ENCODE results near the gene ABLIM3.

Gene ABLIM3

GRCh38 chr5:149162401-149163084, 21.2 kb downstream of the ABLIM3 start:
- no peak overlapping the region for H3K4me3 ChIP-seq (ENCODE audit: low read depth in 1 of 2, low read length in 2 of 2)
- H3K27me3 ChIP-seq (ENCODE audit: low read depth, low read length): no peaks in the 10 kb centered on the region
- no peaks in the 10 kb centered on the region for H3K36me3 ChIP-seq (ENCODE audit: control insufficient read depth in 1 of 2, insufficient read depth in 2 of 2, low read length in 2 of 2)
- H3K27ac ChIP-seq (ENCODE audit: low read length): no peak overlapping the region
- H3K4me1 ChIP-seq (ENCODE audit: control insufficient read depth in 1 of 2, insufficient read depth in 2 of 2, low read length in 2 of 2): peaks cover 0 to 3% of the 10 kb centered on the region in 2 donors
- H3K9me3 ChIP-seq (ENCODE audit: control insufficient read depth in 1 of 2, low read length in 2 of 2): no peaks in the 10 kb centered on the region

- no peak overlapping the region for H3K27ac ChIP-seq (ENCODE audit: low read length)
- H3K4me3 ChIP-seq (ENCODE audit: low read depth in 1 of 2, low read length in 2 of 2): no peak overlapping the region
- H3K36me3 ChIP-seq (ENCODE audit: control insufficient read depth in 1 of 2, insufficient read depth in 2 of 2, low read length in 2 of 2): no peaks in the 10 kb centered on the region
- no peaks in the 10 kb centered on the region for H3K27me3 ChIP-seq (ENCODE audit: low read depth, low read length)
- no peaks in the 10 kb centered on the region for H3K9me3 ChIP-seq (ENCODE audit: control insufficient read depth in 1 of 2, low read length in 2 of 2)
- H3K4me1 ChIP-seq (ENCODE audit: control insufficient read depth in 1 of 2, insufficient read depth in 2 of 2, low read length in 2 of 2): peaks cover 0 to 3% of the 10 kb centered on the region in 2 donors
These were observed 23.4 kb downstream of the ABLIM3 start for GRCh38 chr5:149164731-149165130.

DNA sequence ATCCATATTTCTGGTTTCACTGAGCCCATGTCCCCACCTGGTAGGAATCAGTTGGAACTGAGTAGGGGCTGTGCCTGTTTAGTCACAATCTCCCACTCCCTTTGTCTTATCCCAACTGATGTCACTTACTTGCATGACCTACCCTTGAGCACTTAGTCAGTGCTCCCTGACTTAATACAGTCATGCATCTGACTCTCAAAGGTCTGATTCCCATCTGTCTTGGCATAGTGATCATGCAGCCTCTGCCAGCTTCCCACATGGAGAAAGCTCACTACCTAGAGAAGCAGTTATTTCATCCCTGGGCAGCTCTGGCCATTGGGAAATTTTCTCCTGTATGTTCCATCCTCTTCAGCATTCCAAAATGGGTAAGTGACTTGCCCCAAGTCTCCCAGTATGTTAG, 24.8 kb downstream of the ABLIM3 start:
- Histone ChIP-seq H3K4me1 (ENCODE audit: control insufficient read depth in 1 of 2, insufficient read depth in 2 of 2, low read length in 2 of 2) (no peaks in the 10 kb centered on the region), H3K4me3 (ENCODE audit: low read depth in 1 of 2, low read length in 2 of 2) (no peak overlapping the region), H3K36me3 (ENCODE audit: control insufficient read depth in 1 of 2, insufficient read depth in 2 of 2, low read length in 2 of 2) (no peaks in the 10 kb centered on the region)

GRCh38 chr5:149166591-149167100, 25.4 kb downstream of the ABLIM3 start:
- no peaks in the 10 kb centered on the region for H3K27me3 ChIP-seq (ENCODE audit: low read depth, low read length)
- H3K27ac ChIP-seq (ENCODE audit: low read length): no peak overlapping the region
- no peak overlapping the region for H3K4me3 ChIP-seq (ENCODE audit: low read depth in 1 of 2, low read length in 2 of 2)
- no peaks in the 10 kb centered on the region for H3K4me1 ChIP-seq (ENCODE audit: control insufficient read depth in 1 of 2, insufficient read depth in 2 of 2, low read length in 2 of 2)
- no peaks in the 10 kb centered on the region for H3K9me3 ChIP-seq (ENCODE audit: control insufficient read depth in 1 of 2, low read length in 2 of 2)
- H3K36me3 ChIP-seq (ENCODE audit: control insufficient read depth in 1 of 2, insufficient read depth in 2 of 2, low read length in 2 of 2): no peaks in the 10 kb centered on the region

More for the DNA sequence above, 24.8 kb downstream of the ABLIM3 start:
- H3K9me3 ChIP-seq (ENCODE audit: control insufficient read depth in 1 of 2, low read length in 2 of 2): no peaks in the 10 kb centered on the region
- H3K27ac ChIP-seq (ENCODE audit: low read length): no peak overlapping the region
- H3K27me3 ChIP-seq (ENCODE audit: low read depth, low read length): no peaks in the 10 kb centered on the region

GRCh38 chr5:149168276-149168906, 27.1 kb downstream of the ABLIM3 start:
- no peak overlapping the region for H3K4me3 ChIP-seq (ENCODE audit: low read depth in 1 of 2, low read length in 2 of 2)
- H3K4me1 ChIP-seq (ENCODE audit: control insufficient read depth in 1 of 2, insufficient read depth in 2 of 2, low read length in 2 of 2): no peaks in the 10 kb centered on the region
- no peak overlapping the region for H3K27ac ChIP-seq (ENCODE audit: low read length)
- H3K36me3 ChIP-seq (ENCODE audit: control insufficient read depth in 1 of 2, insufficient read depth in 2 of 2, low read length in 2 of 2): peaks cover 0 to 3% of the 10 kb centered on the region in 2 donors
- H3K9me3 ChIP-seq (ENCODE audit: control insufficient read depth in 1 of 2, low read length in 2 of 2): no peaks in the 10 kb centered on the region
- no peaks in the 10 kb centered on the region for H3K27me3 ChIP-seq (ENCODE audit: low read depth, low read length)

- Histone ChIP-seq H3K27ac (ENCODE audit: low read length) (no peak overlapping the region), H3K4me1 (ENCODE audit: control insufficient read depth in 1 of 2, insufficient read depth in 2 of 2, low read length in 2 of 2) (peaks cover 0 to 8% of the 10 kb centered on the region in 2 donors), H3K4me3 (ENCODE audit: low read depth in 1 of 2, low read length in 2 of 2) (no peak overlapping the region), H3K27me3 (ENCODE audit: low read depth, low read length) (no peaks in the 10 kb centered on the region), H3K9me3 (ENCODE audit: control insufficient read depth in 1 of 2, low read length in 2 of 2) (no peaks in the 10 kb centered on the region), H3K36me3 (ENCODE audit: control insufficient read depth in 1 of 2, insufficient read depth in 2 of 2, low read length in 2 of 2) (peaks cover 0 to 10% of the 10 kb centered on the region in 2 donors)
These were observed 29.0 kb downstream of the ABLIM3 start for GRCh38 chr5:149170299-149170698.

DNA sequence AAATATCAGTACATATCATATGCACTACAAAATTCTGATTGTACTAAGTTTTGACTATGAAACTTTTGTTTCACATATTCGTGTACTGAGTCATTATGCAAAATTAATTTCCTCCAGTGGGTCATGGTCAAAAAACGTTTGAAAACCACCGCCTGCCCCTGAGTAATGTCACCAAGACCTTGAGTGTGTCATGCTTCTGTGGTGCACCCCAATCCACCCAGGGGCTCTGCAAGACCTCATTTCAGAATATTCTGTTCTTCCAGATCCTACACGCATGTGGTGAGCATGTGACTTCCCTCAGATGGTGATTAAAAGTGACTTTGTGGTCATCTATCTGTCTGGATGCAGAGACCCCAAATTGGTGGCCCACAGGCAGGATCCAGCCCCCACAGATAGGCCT, 31.0 kb downstream of the ABLIM3 start:
- Histone ChIP-seq H3K9me3 (ENCODE audit: control insufficient read depth in 1 of 2, low read length in 2 of 2) (no peaks in the 10 kb centered on the region), H3K27ac (ENCODE audit: low read length) (no peak overlapping the region), H3K36me3 (ENCODE audit: control insufficient read depth in 1 of 2, insufficient read depth in 2 of 2, low read length in 2 of 2) (peaks cover 0 to 10% of the 10 kb centered on the region in 2 donors), H3K4me1 (ENCODE audit: control insufficient read depth in 1 of 2, insufficient read depth in 2 of 2, low read length in 2 of 2) (peaks cover 0 to 15% of the 10 kb centered on the region in 2 donors), H3K27me3 (ENCODE audit: low read depth, low read length) (no peaks in the 10 kb centered on the region), H3K4me3 (ENCODE audit: low read depth in 1 of 2, low read length in 2 of 2) (no peak overlapping the region)

DNA sequence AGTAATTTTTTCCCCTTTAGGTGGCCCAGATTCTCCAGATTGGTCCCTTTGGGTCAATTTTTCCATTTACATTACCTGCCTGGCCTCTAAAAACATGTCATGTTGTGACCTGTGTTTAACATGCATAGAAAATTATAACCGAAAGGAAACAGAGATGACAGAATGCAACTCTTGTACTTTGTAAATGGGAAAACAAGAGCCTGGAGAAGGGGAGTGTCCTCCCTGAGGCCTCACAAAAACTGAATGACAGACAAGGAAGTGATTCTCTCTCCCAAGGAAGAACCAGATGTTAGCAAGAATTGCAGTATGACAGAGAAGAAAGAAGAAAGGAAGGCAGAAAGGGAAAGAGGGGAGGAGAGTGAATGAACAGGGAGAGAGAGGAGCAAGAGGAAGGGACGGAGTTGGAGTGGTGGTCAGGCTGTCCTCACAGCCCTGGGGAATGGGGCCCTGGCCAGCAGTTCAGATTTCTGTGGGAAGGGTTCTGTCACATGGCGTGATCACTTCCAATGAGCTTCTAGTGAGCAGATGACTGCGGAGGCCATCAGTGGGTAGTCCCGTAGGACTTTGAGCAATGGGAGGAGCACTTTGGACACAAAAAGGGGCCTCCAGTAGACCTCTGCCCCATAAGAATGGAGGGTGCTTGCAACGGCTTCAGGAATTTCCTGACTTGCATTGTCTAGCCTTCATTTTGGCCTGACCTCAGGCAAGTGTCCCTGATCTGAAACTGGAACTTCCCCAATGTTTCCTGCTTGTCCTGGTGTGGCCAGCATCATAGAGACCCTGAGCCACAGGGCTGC, 31.6 kb downstream of the ABLIM3 start:
- Histone ChIP-seq H3K4me3 (ENCODE audit: low read depth in 1 of 2, low read length in 2 of 2) (no peak overlapping the region), H3K27ac (ENCODE audit: low read length) (no peak overlapping the region), H3K4me1 (ENCODE audit: control insufficient read depth in 1 of 2, insufficient read depth in 2 of 2, low read length in 2 of 2) (peaks cover 0 to 15% of the 10 kb centered on the region in 2 donors), H3K36me3 (ENCODE audit: control insufficient read depth in 1 of 2, insufficient read depth in 2 of 2, low read length in 2 of 2) (peaks cover 0 to 10% of the 10 kb centered on the region in 2 donors), H3K27me3 (ENCODE audit: low read depth, low read length) (no peaks in the 10 kb centered on the region), H3K9me3 (ENCODE audit: control insufficient read depth in 1 of 2, low read length in 2 of 2) (no peaks in the 10 kb centered on the region)

GRCh38 chr5:149174847-149175234, 33.5 kb downstream of the ABLIM3 start:
- Histone ChIP-seq H3K4me3 (ENCODE audit: low read depth in 1 of 2, low read length in 2 of 2) (no peak overlapping the region), H3K27me3 (ENCODE audit: low read depth, low read length) (no peaks in the 10 kb centered on the region), H3K27ac (ENCODE audit: low read length) (no peak overlapping the region), H3K4me1 (ENCODE audit: control insufficient read depth in 1 of 2, insufficient read depth in 2 of 2, low read length in 2 of 2) (peaks cover 0 to 15% of the 10 kb centered on the region in 2 donors), H3K36me3 (ENCODE audit: control insufficient read depth in 1 of 2, insufficient read depth in 2 of 2, low read length in 2 of 2) (peaks cover 0 to 10% of the 10 kb centered on the region in 2 donors), H3K9me3 (ENCODE audit: control insufficient read depth in 1 of 2, low read length in 2 of 2) (no peaks in the 10 kb centered on the region)

DNA sequence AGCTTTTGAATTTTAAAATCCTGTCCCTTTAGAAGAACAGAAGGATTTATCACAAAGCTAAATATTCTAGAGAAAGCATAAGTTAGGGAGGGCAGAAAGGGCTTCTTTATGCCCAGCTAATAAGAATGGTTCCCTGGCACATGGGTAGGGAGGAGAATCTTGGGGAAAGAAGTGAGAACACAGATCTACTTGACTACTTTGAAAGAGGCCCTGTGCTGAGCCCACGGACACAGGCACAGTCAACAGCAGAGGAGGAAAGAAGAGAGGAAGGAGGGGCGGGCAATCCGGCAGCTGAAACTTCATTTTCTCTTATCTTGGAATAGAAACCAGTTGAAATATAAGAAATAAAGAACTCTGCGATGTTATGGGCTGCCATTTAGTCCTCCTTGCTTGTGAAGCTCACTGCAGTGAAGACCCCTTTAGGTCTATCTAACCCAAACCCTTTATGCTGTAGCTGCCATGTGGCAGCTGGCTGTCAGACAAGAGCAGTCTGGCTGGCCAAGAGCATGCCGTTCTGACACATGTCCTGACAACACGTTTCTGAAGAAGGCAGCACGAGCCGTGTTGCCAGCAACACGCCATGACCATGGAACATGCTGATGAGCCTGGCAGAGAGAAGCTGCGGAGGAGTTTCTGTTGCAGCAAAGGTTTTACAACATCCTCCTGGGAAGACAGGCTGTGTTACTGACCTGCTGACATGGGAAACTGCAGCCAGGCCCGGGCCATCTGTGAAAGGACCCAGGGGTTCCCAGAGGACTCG, 34.2 kb downstream of the ABLIM3 start:
- Histone ChIP-seq H3K4me1 (ENCODE audit: control insufficient read depth in 1 of 2, insufficient read depth in 2 of 2, low read length in 2 of 2) (peaks cover 0 to 15% of the 10 kb centered on the region in 2 donors), H3K4me3 (ENCODE audit: low read depth in 1 of 2, low read length in 2 of 2) (no peak overlapping the region), H3K9me3 (ENCODE audit: control insufficient read depth in 1 of 2, low read length in 2 of 2) (no peaks in the 10 kb centered on the region), H3K27ac (ENCODE audit: low read length) (no peak overlapping the region), H3K36me3 (ENCODE audit: control insufficient read depth in 1 of 2, insufficient read depth in 2 of 2, low read length in 2 of 2) (peaks cover 0 to 10% of the 10 kb centered on the region in 2 donors), H3K27me3 (ENCODE audit: low read depth, low read length) (no peaks in the 10 kb centered on the region)
